IPS DF 6.9 (cell line): ENCODE data around the gene CYP3A4.
"Not testable (repeated sequence)": the region's sequence is repeated elsewhere in the genome, so short reads cannot be mapped to it uniquely, and the experiment has no call there.

Experiments
- DNase-seq: peaks from one replicate; pipeline ENCODE4 v3.0.0-alpha.2; 2013; ENCODE audit warnings: low read depth, low spot score
- H3K27ac ChIP-seq: one replicate; pipeline ENCODE4 v1.5.1; 2013; ENCODE audit warnings: low read length, control low read depth
- H3K27me3 ChIP-seq: 2 replicates; pipeline ENCODE4 v1.6.1; 2013; ENCODE audit warnings: mild to moderate bottlenecking, low read length; ENCODE audit not compliant: control insufficient read depth, insufficient read depth
- H3K36me3 ChIP-seq: 2 replicates; pipeline ENCODE4 v1.6.1; 2013; ENCODE audit warnings: low read length; ENCODE audit not compliant: control insufficient read depth, insufficient read depth
- H3K4me1 ChIP-seq: 2 replicates; pipeline ENCODE4 v1.6.1; 2013; ENCODE audit warnings: low read length; ENCODE audit not compliant: control insufficient read depth, insufficient read depth
- H3K4me3 ChIP-seq: 2 replicates; pipeline ENCODE4 v1.5.1; 2013; ENCODE audit warnings: mild to moderate bottlenecking, low read length
- H3K9me3 ChIP-seq: 2 replicates; pipeline ENCODE4 v1.6.1; 2013; ENCODE audit warnings: low read length, inconsistent platforms; ENCODE audit not compliant: control insufficient read depth, insufficient read depth
- WGBS: extraction: QIAGEN DNeasy Blood & Tissue Kit; methylation state at CpG from one replicate; pipeline ENCODE4 v1.1.7; 2013; ENCODE audit warnings: mixed read lengths, missing lambda C conversion rate; ENCODE audit not compliant: insufficient read length, insufficient coverage; 5-methylcytosine and 5-hydroxymethylcytosine counted together

CYP3A4 gene

DNA sequence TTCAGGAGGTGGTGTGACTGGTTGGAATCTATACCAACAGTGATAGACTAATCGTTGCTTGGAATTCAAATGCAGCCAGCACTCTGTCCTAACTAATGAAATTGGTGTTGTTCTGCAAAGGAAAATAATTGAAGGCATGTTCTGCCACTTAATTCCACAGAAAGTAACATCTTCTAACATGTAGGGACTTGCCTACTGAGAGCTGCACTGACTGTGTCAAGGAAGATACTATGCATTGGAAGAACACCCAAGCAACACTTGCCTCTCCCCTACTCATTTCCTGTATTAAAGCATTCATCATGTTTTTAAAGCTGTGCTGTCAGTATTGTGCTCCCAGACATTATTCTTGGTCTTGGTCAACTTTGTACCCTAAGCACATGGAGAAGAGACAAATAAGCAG, 46.3 kb downstream of the CYP3A4 start:
- Histone ChIP-seq H3K4me1 (no peaks in the 10 kb centered on the region), H3K27me3 (no peaks in the 10 kb centered on the region), H3K9me3 (no peaks in the 10 kb centered on the region), H3K36me3 (no peaks in the 10 kb centered on the region), H3K27ac (no peak overlapping the region), H3K4me3 (no peak overlapping the region)
- no CpG with 5 or more reads among the region's 1 CpG for WGBS
- no peak for DNase-seq

DNA sequence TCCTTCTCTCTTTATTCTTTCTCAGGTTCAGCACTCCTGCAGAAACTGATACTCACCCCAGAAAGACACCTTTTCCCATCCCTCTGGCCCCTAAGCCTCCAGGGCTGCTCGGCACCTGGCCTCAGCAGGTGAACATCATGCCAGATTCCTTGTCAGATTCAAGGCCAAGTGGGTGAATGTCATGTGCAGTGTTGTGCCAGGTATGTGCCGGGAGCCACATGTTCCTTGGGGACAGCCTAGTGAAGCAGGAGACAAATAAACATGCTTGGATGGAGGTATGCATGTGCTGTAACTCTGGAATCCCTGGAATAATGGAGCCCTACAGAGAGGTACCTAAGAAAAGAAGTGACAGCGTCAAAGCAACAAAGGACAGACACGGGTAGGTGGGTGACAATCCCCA, 47.3 kb downstream of the CYP3A4 start:
- WGBS = no CpG with 5 or more reads among the region's 4 CpGs
- not testable (repeated sequence) for H3K4me3 ChIP-seq, H3K27ac ChIP-seq, H3K36me3 ChIP-seq, H3K4me1 ChIP-seq, DNase-seq, H3K27me3 ChIP-seq, H3K9me3 ChIP-seq

DNA sequence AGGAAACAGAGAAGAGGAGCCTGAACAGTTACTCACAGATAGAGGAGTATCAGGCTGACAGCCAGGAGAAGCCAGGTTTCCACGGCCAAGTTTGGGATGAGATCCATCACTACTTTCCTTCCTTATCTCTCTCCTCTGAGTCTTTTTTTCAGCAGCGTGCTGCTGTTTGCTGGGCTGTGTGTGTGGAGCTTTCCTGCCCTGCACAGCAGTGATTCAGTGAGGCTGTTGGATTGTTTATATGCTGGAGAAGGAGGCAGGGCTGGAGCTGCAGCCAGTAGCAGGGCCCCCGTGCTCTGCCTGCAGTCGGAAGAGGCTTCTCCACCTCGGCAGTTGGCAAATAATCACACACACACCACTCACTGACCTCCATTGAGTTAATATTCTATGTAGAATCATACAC, 49.0 kb downstream of the CYP3A4 start, which contains the start of gene CYP3A7:
TSS of gene CYP3A7 (minus strand) at position 210 of the 400 bp plus-strand sequence. CDS start at position 107, 103 bp downstream.
- Histone ChIP-seq H3K4me3 (no peak within 1 kb of the TSS), H3K4me1 (no peaks in the 10 kb centered on the region), H3K9me3 (no peaks in the 10 kb centered on the region), H3K36me3 (no peaks in the 10 kb centered on the region), H3K27me3 (no peaks in the 10 kb centered on the region), H3K27ac (no peak within 1 kb of the TSS)
- no peak for DNase-seq
- no CpG with 5 or more reads among the region's 5 CpGs for WGBS

DNA sequence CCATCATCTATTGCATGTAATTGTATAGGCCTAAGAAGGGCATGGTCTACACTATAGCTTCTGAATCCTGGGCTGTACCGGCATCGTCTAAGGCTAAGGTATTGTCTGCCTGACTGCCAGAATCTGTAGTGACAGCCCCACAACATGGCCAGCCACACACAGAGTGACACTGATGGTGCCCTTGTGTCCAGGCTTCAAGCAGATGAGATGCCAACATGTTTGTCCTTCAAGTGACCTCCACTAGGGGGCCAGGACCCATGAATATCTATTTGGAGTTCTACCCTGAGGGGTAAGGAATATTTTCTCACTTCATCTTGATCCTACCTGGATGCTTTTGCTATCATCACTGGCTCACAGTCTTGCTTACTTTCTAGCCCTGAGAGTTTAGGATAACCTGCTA, 50.5 kb downstream of the CYP3A4 start:
- DNase-seq = peak; percentile 4
- Histone ChIP-seq H3K9me3 (no peaks in the 10 kb centered on the region), H3K36me3 (no peaks in the 10 kb centered on the region), H3K4me3 (no peak overlapping the region), H3K4me1 (no peaks in the 10 kb centered on the region), H3K27me3 (no peaks in the 10 kb centered on the region), H3K27ac (no peak overlapping the region)
- no CpG with 5 or more reads among the region's 2 CpGs for WGBS

DNA sequence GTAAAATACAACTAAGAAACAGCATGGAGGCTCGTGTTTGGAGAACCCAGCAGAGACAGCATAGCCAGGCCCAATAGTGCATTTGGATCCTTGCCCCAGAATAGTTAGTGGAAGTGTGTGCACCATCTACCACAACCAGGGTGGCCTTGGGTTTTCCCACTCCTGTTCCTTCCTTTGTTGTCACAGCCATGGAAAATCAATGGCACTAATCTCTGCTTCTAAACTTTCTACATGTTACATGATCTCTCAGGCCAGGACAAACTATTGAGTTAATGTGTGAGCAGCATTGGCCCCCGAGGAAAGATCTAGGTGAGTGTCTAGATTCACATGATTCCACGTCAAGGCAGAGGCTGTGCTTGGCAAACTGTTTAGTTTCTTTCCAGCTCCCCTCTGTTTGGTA, 51.0 kb downstream of the CYP3A4 start:
- H3K9me3 ChIP-seq = no peaks in the 10 kb centered on the region
- H3K4me3 ChIP-seq = no peak overlapping the region
- no peak overlapping the region for H3K27ac ChIP-seq
- H3K27me3 ChIP-seq = no peaks in the 10 kb centered on the region
- WGBS = no CpG with 5 or more reads among the region's 3 CpGs
- no peak for DNase-seq
- H3K4me1 ChIP-seq = no peaks in the 10 kb centered on the region
- no peaks in the 10 kb centered on the region for H3K36me3 ChIP-seq

DNA sequence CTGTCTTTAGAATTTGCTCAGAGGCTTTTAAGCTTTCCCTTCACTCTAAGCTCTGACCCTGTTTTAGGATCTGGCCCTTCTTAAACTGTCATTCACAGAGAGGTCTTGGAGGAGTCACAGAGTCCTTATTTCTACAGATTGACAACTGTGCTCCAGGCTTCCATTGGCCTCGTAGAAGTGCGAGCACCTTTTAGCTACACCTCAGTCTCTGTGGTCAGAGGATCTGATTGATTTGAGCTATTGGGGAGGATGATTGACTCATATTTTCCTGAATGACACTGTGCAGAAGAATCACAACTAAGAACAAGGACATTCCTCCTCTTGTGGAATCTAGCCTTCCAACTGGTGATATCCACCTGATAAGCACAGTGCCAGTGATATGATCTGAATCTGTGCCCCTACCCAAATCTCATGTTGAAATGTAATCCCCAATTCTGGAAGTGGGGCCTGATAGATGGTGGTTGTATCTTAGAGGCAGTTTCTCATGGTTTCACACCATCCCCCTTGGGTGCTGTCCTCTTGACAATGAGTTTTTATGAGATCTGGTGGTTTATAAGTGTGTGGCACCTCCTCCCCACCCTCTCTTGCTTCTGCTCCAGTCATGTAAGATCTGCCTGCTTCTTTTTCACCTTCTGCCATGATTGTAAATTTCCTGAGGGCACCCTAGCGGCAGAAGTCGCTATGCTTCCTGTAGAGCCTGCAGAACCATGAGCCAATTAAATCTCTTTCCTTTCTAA, 52.2 kb downstream of the CYP3A4 start:
- Histone ChIP-seq H3K27me3 (no peaks in the 10 kb centered on the region), H3K4me1 (no peaks in the 10 kb centered on the region), H3K36me3 (no peaks in the 10 kb centered on the region), H3K9me3 (no peaks in the 10 kb centered on the region), H3K27ac (no peak overlapping the region), H3K4me3 (no peak overlapping the region)
- DNase-seq = no peak
- WGBS = no CpG with 5 or more reads among the region's 4 CpGs

DNA sequence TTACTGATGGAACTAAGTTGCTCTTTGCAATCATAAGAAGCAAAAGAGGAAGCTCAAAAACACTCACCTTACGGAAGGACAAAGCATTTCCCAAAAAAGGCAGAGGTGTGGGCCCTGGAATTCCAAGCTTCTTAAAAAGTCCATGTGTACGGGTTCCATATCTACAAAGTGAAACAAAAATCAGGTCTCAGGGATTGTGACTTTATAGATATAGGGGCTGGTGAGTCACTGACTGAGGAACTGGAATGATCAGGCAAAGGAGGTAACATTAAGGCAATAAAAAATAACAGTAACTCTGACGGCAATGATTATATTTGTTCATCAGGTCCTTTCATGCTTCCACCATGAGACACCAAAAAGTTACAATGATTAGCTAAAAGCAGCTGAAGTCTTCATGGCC, 53.0 kb downstream of the CYP3A4 start:
- H3K36me3 ChIP-seq = no peaks in the 10 kb centered on the region
- H3K4me1 ChIP-seq = no peaks in the 10 kb centered on the region
- H3K9me3 ChIP-seq = no peaks in the 10 kb centered on the region
- no peaks in the 10 kb centered on the region for H3K27me3 ChIP-seq
- WGBS = no CpG with 5 or more reads among the region's 3 CpGs
- H3K27ac ChIP-seq = no peak overlapping the region
- no peak for DNase-seq
- H3K4me3 ChIP-seq = no peak overlapping the region

DNA sequence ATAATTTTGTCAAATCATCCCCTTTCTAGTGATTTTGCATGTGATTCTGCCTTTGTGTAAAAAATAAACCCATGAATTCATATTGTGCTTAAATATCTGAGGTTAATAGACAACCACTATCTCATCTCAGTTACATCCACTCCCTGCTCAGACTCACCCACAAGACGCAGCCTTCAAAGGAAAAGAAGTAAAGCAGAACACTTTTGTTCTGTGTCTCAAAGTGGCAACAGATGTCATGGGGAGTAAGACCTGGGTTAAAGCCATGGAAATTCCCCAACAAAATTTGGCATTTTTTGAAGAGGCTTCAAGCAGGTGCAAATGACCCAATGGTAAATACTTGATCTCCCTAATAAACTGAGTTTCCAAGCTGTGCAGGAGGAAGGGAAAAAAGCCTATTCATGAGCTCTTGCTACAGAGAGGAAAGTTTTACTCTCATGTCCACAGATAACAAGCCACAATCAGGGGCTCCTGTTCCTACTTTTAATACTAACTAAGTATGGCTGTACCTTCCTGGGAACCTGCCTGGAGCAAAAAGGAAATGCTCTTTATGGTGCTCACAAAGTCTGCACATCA, 53.7 kb downstream of the CYP3A4 start:
- Histone ChIP-seq H3K4me1 (no peaks in the 10 kb centered on the region), H3K9me3 (no peaks in the 10 kb centered on the region), H3K27ac (no peak overlapping the region), H3K27me3 (no peaks in the 10 kb centered on the region), H3K36me3 (no peaks in the 10 kb centered on the region), H3K4me3 (no peak overlapping the region)
- no peak for DNase-seq
- no CpG with 5 or more reads among the region's 1 CpG for WGBS

DNA sequence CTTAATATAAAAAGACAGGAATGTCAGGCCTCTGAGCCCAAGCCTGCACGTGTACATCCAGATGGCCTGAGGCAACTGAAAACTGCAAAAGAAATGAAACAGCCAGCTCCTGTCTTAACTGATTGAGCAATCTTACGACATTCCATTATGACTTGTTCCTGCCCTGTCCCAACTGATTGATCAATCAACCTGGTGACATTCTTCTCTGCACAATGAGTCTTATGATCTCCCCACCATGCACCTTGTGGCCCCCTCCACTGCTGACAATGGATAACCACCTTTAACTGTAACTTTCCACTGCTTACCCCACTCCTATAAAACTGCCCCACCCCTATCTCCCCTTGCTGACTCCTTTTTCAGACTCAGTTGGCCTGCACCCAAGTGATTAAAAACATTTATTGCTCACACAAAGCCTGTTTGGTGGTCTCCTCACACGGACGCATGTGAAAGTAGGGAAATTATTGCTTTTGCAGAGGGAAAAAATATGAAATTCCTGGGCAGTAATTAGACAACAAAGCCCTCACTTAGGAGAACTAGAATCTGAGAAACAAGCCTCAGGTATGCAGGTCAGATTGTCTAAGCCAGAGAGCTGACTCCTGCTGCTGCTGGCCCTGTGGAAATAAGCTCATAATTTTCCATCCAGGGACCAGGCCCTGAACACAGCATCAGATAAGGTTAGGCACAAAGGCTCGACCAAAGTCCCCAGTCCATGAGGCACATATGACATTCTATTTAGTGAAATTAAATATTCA, 54.3 kb downstream of the CYP3A4 start:
- no peak overlapping the region for H3K4me3 ChIP-seq
- no peak for DNase-seq

DNA sequence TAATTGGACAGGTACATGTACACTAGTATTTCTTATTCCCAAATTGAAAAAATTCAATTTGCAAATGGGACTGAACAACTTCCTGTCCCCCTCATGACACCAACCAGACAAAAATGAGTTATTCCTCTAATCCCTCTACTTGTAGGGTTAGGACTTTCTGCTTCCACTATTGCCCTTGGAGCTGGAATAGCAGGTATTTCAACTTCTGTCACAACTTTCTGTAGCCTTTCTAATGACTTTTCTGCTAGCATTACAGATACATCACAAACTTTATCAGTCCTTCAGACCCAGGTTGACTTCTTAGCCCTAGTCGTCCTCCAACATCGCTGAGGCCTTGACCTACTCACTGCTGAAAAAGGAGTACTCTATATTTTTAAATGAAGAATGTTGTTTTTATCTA, 55.4 kb downstream of the CYP3A4 start:
- no peaks in the 10 kb centered on the region for H3K27me3 ChIP-seq
- no peak overlapping the region for H3K27ac ChIP-seq
- H3K36me3 ChIP-seq = no peaks in the 10 kb centered on the region
- no peaks in the 10 kb centered on the region; the same call in 1 of the 2 replicates for H3K4me1 ChIP-seq
- H3K4me3 ChIP-seq = no peak overlapping the region
- H3K9me3 ChIP-seq = no peaks in the 10 kb centered on the region
- DNase-seq = no peak
- WGBS = no CpG with 5 or more reads among the region's 2 CpGs

More for the DNA sequence above, 54.3 kb downstream of the CYP3A4 start:
- Histone ChIP-seq H3K27ac (no peak overlapping the region), H3K9me3 (no peaks in the 10 kb centered on the region), H3K36me3 (no peaks in the 10 kb centered on the region), H3K27me3 (no peaks in the 10 kb centered on the region), H3K4me1 (no peaks in the 10 kb centered on the region)
- WGBS = no CpG with 5 or more reads among the region's 5 CpGs
